HepG2 (cell line): ENCODE results near the gene EPM2A. TPM values are rescaled to one million over a fixed set of nuclear protein-coding genes. Genes with fewer than 3 reads are reported as not detected.
A peak's percentile ranks its signal among the peaks of the same experiment; 100 is the strongest.

Experiments used
- ATF5 ChIP-seq: sonication (generic); formaldehyde crosslinking; IDR thresholded peaks from 2 replicates; pipeline ENCODE4 v1.4.0; 2020; ENCODE audit warnings: mild to moderate bottlenecking, low read depth, missing genetic modification reagents
- DMAP1 ChIP-seq: IDR thresholded peaks from 2 replicates; pipeline ENCODE4 v1.6.1; 2016
- DNMT3B ChIP-seq: conservative IDR thresholded peaks from 2 replicates; pipeline ENCODE4 v1.6.1; 2016; ENCODE audit warnings: missing biosample characterization, control low read depth
- GABPB1 ChIP-seq: IDR thresholded peaks from 2 replicates; pipeline ENCODE4 v1.6.1; 2016; ENCODE audit warnings: mild to moderate bottlenecking, missing genetic modification reagents, moderate library complexity, missing compliant biosample characterization
- GTF3A ChIP-seq: sonication (generic); formaldehyde crosslinking; conservative IDR thresholded peaks from 2 replicates; pipeline ENCODE4 v1.4.0; 2020; ENCODE audit warnings: mild to moderate bottlenecking, missing genetic modification reagents
- HINFP ChIP-seq: sonication (generic); formaldehyde crosslinking; IDR thresholded peaks from 2 replicates; pipeline ENCODE4 v1.4.0; 2020; ENCODE audit warnings: low read depth, mild to moderate bottlenecking, missing genetic modification reagents
- KLF16 ChIP-seq, 2 experiments: sonication (generic) in 1 of 2; formaldehyde crosslinking in 1 of 2; IDR thresholded peaks; 2 replicates each; pipeline versions ENCODE4 v1.6.1 to v1.8.0; 2016 to 2023; ENCODE audit warnings: missing genetic modification reagents in 2 of 2, missing compliant biosample characterization in 1 of 2
- LCORL ChIP-seq, 2 experiments: fragments of 450-650 bp in 1 of 2; sonication (generic) in 1 of 2; formaldehyde crosslinking in 1 of 2; IDR thresholded peaks; 2 replicates each; pipeline versions ENCODE4 v1.5.0 to v1.6.1; 2017 to 2020; ENCODE audit warnings: antibody characterized with exemption in 1 of 2, missing genetic modification reagents in 1 of 2
- MIER3 ChIP-seq: IDR thresholded peaks from 2 replicates; pipeline ENCODE4 v1.6.1; 2016; ENCODE audit warnings: missing compliant biosample characterization, borderline replicate concordance
- NFAT5 ChIP-seq: sonication (generic); formaldehyde crosslinking; IDR thresholded peaks from 2 replicates; pipeline ENCODE4 v1.4.0; 2020; ENCODE audit warnings: missing genetic modification reagents
- NR2F6 ChIP-seq, 2 experiments: IDR thresholded peaks; 2 replicates each; pipeline ENCODE4 v1.6.1; 2016; ENCODE audit warnings: antibody characterized with exemption in 1 of 2, mild to moderate bottlenecking in 1 of 2
- PAF1 ChIP-seq: IDR thresholded peaks from 2 replicates; pipeline ENCODE4 v1.6.1; 2016; ENCODE audit warnings: missing genetic modification reagents, missing compliant biosample characterization
- PBX3 ChIP-seq: sonication (generic); formaldehyde crosslinking; IDR thresholded peaks from 2 replicates; pipeline ENCODE4 v1.8.1; 2023; ENCODE audit warnings: missing genetic modification reagents, inconsistent platforms, borderline replicate concordance
- PITX1 ChIP-seq: sonication (generic); formaldehyde crosslinking; IDR thresholded peaks from 2 replicates; pipeline ENCODE4 v1.5.1; 2020; ENCODE audit warnings: mild to moderate bottlenecking, missing genetic modification reagents
- POLR2AphosphoS2 ChIP-seq: IDR thresholded peaks from 2 replicates; pipeline ENCODE4 v1.6.1; 2011; ENCODE audit warnings: low read depth, low read length, improper control_type of control experiment
- RFXANK ChIP-seq: IDR thresholded peaks from 2 replicates; pipeline ENCODE4 v1.6.1; 2016
- RORA ChIP-seq: sonication (generic); formaldehyde crosslinking; IDR thresholded peaks from 2 replicates; pipeline ENCODE4 v1.5.0; 2020; ENCODE audit warnings: mild to moderate bottlenecking, missing genetic modification reagents, moderate library complexity
- SP2 ChIP-seq: sonication (generic); formaldehyde crosslinking; IDR thresholded peaks from 2 replicates; pipeline ENCODE4 v1.5.1; 2020; ENCODE audit warnings: mild to moderate bottlenecking, missing genetic modification reagents
- ZBTB8A ChIP-seq: sonication (generic); formaldehyde crosslinking; IDR thresholded peaks from 2 replicates; pipeline ENCODE4 v1.4.0; 2020; ENCODE audit warnings: mild to moderate bottlenecking, low read depth, missing genetic modification reagents, borderline replicate concordance
- ZNF543 ChIP-seq: sonication (generic); formaldehyde crosslinking; IDR thresholded peaks from 2 replicates; pipeline ENCODE4 v1.4.0; 2020; ENCODE audit warnings: mild to moderate bottlenecking, missing genetic modification reagents
- ZNF777 ChIP-seq: sonication (generic); formaldehyde crosslinking; IDR thresholded peaks from 2 replicates; pipeline ENCODE4 v1.4.0; 2020; ENCODE audit warnings: missing genetic modification reagents
- polyA plus RNA-seq, 8 experiments: library from polyadenylated mRNA; depleted of rRNA in 3 of 8; stranded (reverse) in 7 of 8; unstranded in 1 of 8; fragments of >200 nt; fragmentation: Illumina TruSeq in 4 of 8; extraction: Trizol in 4 of 8; gene quantifications; 2 replicates each; pipeline versions ENCODE4 v1.2.1 to v1.2.3, GENCODE V29; 2011 to 2016; ENCODE audit warnings: low read depth in 4 of 8, missing spikeins in 1 of 8, mixed read lengths in 1 of 8; ENCODE audit not compliant: insufficient read depth in 1 of 8
- total RNA-seq, 5 experiments: library from RNA; depleted of rRNA; stranded (reverse); fragments of >200 nt; fragmentation: Illumina TruSeq; extraction: Trizol; gene quantifications; 2 replicates each; pipeline ENCODE4 v1.2.3, GENCODE V29; 2016; ENCODE audit warnings: low read depth in 1 of 5

EPM2A gene
- total and polyA plus RNA-seq, 2 of the 13 experiments (the other 11 are each of a cell fraction or from before 2014, with no cell fraction given) = 4.6 to 9.2 TPM

GRCh38 chr6:145734486-145735355, 599 bp downstream of the EPM2A start (continued):
- TF ChIP-seq NFAT5 (CRISPR knock-in tag) (peak; percentile 59; the same call in 1 of the 2 replicates), PBX3 (CRISPR knock-in tag) (no peak), KLF16 (CRISPR knock-in tag; IDR thresholded peaks at IDR 0.05) (peak in 1 of 2 experiments; percentile 79; a peak in 1 of 4 replicates), RORA (CRISPR knock-in tag) (no peak), RFXANK (CRISPR knock-in tag) (no peak), HINFP (CRISPR knock-in tag) (no peak), ZNF543 (CRISPR knock-in tag) (no peak), ZBTB8A (CRISPR knock-in tag) (peak; percentile 99), NR2F6 (IDR thresholded peaks at IDR 0.05) (peak; percentile 61), NR2F6 (CRISPR knock-in tag; IDR thresholded peaks at IDR 0.05) (peak; percentile 87), DNMT3B (no peak; the same call in 1 of the 2 replicates), GTF3A (CRISPR knock-in tag) (no peak), DMAP1 (CRISPR knock-in tag) (peak; percentile 69), POLR2AphosphoS2 (no peak), GABPB1 (CRISPR knock-in tag) (peak; percentile 85), SP2 (CRISPR knock-in tag) (peak; percentile 42; the same call in 1 of the 2 replicates), ZNF777 (CRISPR knock-in tag) (peak; percentile 76), MIER3 (CRISPR knock-in tag) (peak; percentile 50; the same call in 1 of the 2 replicates), PAF1 (CRISPR knock-in tag) (no peak), PITX1 (CRISPR knock-in tag) (peak; percentile 58; the same call in 1 of the 2 replicates), ATF5 (CRISPR knock-in tag) (no peak), LCORL (IDR thresholded peaks at IDR 0.05) (no peak), LCORL (CRISPR knock-in tag; IDR thresholded peaks at IDR 0.05) (peak; percentile 74; the same call in 1 of the 2 replicates)
